GM13977 (cell line): Measurements from ENCODE around the gene TMEM232.
"Not testable (repeated sequence)": the region's sequence is repeated elsewhere in the genome, so short reads cannot be mapped to it uniquely, and the experiment has no call there.

Source experiments
- DNase-seq: peaks from one replicate; pipeline ENCODE4 v3.0.0; 2012; ENCODE audit warnings: low spot score
- CTCF ChIP-seq: IDR thresholded peaks from 2 replicates; pipeline ENCODE4 v1.5.1; 2012; ENCODE audit warnings: mild to moderate bottlenecking, control low read depth; ENCODE audit not compliant: insufficient read depth; ENCODE audit errors: extremely low read depth, missing control alignments
- in situ Hi-C: fragments of 300-500 bp; cut with MboI; formaldehyde crosslinking; loops from one replicate; pipeline ENCODE4 v1.12.0; 2022; ENCODE audit warnings: low sequenced_read_pairs, low pct_unique_long_range_greater_than_20kb, mixed read lengths, inconsistent platforms; ENCODE audit not compliant: unreplicated experiment

Gene TMEM232

DNA sequence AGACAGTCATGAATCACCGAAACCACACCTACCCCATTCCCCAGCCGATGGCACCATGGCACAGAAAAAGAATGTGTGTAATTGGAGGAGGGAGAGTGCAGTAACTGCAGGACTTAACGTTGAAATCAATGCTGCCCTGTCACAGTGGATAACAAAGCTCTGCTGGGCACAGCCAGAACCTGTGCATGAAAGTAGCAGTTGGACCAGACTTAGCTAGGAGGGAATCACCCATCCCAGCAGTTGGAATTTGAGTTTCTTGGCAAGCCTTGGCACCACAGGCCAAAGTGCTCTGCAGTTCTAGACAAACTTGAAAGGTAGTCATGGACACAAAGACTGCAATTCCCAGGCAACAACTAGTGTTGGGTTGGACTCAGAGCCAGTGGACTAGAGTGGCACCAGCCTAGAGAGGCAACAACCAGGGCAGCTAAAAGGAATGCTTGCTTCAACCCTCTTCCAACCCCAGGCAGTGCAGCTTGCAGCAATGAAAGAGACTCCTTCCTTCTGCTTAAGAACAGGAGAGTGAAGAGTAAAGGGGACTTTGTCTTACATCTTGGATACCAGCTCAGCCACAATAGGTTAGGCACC is 19.1 kb downstream of the TMEM232 start:
- TF ChIP-seq CTCF: no peak
- DNase-seq: no peak
- in situ Hi-C loops: no loop called here

- DNase-seq: no peak
- TF ChIP-seq CTCF: no peak
- in situ Hi-C loops: no loop called here
Observed at GRCh38 chr5:110705349-110705748, 21.1 kb downstream of the TMEM232 start.

GRCh38 chr5:110703481-110703880 is 23.0 kb downstream of the TMEM232 start:
- in situ Hi-C loops: no loop called here
- TF ChIP-seq CTCF: no peak
- no peak for DNase-seq

GRCh38 chr5:110702704-110703103 is 23.8 kb downstream of the TMEM232 start:
- no peak for DNase-seq
- in situ Hi-C loops: no loop called here
- no peak for TF ChIP-seq CTCF

DNA sequence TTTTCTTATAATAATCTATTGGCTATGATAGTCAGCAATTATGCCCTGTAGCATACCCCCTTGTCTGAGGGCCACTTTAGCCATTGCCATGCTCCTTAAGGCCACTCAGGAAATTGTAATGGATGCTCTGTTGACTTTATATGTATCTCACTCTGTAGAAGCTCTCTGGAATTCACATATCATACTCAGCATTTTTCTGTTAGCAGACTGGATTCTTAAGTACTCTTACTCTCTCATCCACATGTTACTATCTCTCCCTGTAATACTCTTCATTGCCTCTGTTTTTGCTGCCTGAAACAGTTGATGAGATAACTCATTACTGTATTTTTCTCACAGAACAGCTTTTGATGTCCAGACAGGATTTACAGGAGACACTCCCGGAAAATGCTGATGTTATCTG is 24.2 kb downstream of the TMEM232 start:
- TF ChIP-seq CTCF: no peak
- in situ Hi-C loops: no loop called here

GRCh38 chr5:110692669-110693068 is 33.8 kb downstream of the TMEM232 start:
- DNase-seq, in situ Hi-C loops: not testable (repeated sequence)

More for the DNA sequence above, 24.2 kb downstream of the TMEM232 start:
- DNase-seq: no peak

GRCh38 chr5:110690587-110690986 is 35.9 kb downstream of the TMEM232 start:
- in situ Hi-C loops: not testable (repeated sequence)

GRCh38 chr5:110687485-110687884 is 39.0 kb downstream of the TMEM232 start:
- DNase-seq: no peak
- in situ Hi-C loops: no loop called here
- no peak for TF ChIP-seq CTCF

More at GRCh38 chr5:110690587-110690986, 35.9 kb downstream of the TMEM232 start:
- not testable (repeated sequence) for DNase-seq
